ENCODE results near the gene LRRC41.
"Not testable (repeated sequence)": the region's sequence is repeated elsewhere in the genome, so short reads cannot be mapped to it uniquely, and the experiment has no call there.

LRRC41 gene

DNA sequence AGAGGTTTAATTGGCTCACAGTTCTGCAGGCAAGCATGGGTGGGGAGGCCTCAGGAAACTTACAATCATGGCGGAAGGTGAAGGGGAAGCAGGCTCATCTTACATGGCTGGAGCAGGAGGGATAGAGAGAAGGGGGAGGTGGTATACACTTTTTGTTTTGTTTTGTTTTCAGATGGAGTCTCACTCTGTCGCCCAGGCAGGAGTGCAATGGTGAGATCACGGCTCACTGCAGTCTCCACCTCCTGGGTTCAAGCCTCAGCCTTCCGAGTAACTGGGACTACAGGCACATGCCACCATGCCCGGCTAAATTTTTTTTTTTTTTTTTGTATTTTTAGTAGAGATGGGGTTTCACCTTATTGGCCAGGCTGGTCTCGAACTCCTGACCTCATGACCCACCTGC lies 18.8 kb upstream of the LRRC41 start:
- DNase-seq (ENCODE audit: low read depth), result not testable (repeated sequence)

DNA sequence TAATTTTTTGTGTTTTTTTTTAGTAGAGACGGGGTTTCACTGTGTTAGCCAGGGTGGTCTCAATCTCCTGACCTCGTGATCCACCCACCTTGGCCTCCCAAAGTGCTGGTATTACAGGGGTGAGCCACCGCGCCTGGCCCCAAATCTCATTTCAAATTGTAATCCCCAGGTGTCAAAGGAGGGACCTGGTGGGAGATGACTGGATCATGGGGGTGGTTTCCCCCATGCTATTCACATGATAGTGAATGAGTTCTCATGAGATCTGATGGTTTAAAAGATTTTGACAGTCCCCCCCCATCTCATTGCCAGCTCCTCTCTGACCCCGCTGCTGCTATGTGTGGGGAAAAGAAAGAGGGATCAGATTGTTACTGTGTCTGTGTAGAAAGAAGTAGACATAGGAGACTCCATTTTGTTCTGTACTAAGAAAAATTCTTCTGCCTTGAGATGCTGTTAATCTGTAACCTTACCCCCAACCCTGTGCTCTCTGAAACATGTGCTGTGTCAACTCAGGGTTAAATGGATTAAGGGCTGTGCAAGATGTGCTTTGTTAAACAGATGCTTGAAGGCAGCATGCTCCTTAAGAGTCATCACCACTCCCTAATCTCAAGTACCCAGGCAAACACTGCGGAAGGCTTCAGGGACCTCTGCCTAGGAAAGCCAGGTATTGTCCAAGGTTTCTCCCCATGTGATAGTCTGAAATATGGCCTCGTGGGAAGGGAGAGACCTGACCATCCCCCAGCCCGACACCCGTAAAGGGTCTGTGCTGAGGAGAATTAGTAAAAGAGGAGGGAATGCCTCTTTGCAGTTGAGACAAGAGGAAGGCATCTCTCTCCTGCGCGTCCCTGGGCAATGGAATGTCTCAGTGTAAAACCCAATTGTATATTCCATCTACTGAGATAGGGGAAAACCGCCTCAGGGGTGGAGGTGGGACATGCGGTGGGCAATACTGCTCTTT lies 16.8 kb upstream of the LRRC41 start:
- not testable (repeated sequence) for DNase-seq (ENCODE audit: low read depth)

DNA sequence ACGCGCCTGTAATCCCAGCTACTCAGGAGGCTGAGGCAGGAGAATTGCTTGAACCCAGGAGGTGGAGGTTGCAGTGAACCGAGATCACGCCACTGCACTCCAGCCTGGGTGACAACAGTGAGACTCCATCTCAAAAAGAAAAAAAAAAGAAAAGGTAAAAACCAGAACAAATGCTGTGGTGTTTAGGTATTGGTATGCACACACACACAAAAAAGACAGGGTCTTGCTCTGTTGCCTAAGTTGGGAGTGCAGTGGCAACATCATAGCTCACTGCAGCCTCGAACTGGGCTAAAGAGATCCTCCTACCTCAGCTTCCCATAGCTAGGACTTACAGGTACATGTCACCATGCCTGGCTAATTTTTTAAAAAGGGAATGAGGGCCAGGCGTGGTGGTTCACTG lies 15.9 kb upstream of the LRRC41 start:
- DNase-seq (ENCODE audit: low read depth), result not testable (repeated sequence)

DNA sequence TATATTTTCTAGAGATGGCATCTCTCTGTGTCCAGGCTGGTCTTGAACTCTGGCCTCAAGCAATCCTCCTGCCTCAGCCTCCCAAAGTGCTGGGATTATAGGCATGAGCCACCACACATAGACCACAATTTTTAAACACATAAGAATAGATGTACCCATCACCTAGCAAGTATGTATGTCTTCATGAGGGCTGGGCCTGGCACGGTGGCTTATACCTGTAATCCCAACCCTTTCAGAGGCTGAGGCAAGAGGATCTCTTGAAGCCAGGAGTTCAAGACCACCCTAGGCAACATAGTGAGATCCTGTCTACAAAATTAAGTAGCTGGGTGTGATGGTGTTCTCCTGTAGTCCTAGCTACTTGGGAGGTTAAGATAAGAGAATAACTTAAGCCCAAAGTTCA lies 13.9 kb upstream of the LRRC41 start:
- DNase-seq (ENCODE audit: low read depth), result no peak

DNA sequence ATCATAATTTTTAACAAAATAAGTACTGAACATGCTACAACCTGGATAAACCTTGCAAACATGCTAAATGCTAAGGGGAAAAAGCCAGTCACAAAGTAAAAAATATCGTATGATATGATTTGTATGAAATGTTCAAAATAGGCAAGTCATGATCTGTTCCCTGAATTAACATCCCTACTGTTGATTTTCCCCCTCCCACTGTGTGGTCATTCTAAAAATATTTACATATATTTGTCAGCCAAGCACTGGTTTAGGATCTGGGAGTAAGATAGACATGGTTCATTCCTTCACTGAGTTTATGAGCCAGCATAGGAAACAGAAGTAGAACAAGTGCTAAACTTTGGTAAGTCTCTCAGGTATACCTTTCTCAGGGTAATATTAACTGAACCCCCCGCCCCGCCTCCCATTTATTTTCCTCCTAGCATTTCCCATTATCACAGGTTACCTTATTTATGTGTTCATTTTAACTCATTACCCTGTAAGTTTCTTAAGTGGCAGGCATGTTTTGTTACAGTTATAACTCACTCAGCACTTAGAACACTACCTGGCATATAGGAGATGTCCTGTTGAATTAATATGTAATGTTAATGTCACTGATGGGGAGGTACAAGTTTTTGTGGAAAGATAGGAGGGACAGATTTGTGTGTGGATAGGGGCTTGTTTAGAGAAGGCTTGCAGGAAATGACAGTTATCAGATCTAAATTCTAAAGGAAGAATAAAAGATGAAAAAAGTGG lies 12.4 kb upstream of the LRRC41 start:
- DNase-seq (ENCODE audit: low read depth), result peak; percentile 55

DNA sequence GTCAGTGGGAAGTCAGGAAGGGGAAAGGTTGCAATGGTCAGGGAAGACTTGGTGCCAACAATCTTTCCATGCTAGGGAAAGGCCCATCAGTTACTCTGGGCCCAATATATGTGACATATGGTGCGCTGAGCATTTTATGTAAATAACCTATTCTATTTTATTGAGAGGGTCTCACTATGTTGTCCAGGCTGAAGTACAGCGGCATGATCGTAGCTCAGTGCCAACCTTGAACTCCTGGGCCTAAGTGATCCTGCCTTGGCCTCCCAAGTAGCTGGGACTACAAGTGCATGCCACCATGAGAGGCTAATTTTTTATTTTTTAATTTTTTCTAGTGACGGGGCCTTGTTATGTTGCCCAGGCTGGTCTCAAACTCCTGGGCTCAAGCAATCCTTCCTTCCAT lies 6.9 kb upstream of the LRRC41 start:
- no peak for DNase-seq (ENCODE audit: low read depth)

DNA sequence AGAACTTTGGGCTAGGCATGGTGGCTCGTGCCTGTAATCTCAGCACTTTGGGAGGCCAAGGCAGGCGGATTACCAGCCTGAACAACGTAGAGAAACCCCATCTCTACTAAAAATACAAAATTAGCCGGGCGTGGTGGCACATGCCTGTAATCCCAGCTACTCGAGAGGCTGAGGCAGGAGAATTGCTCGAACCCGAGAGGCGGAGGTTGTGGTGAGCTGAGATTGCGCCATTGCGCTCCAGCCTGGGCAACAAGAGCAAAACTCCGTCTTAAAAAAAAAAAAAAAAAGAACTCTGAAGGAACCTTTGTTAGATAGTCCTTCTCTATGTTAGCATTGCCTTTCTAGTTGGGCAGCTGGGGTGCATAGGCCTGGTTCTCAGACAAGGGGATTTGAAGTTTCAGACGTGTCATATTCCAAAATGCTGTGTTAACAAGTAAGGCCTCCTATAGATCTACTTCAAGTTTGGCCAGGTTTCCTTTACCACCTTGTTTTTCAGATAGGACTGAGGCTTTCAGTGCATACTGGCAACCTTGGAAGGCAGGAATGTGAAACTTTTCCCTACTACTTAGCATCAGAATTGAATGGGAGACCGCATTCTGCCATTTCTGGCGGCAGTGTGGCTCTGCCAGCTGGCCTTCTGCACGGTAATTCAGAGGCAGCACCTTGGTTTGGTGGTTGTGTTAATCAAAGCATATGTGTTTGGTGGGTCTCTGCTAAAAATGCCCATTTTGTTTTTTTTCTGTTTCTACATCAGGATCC lies 6.2 kb upstream of the LRRC41 start:
- DNase-seq (ENCODE audit: low read depth), result no peak

DNA sequence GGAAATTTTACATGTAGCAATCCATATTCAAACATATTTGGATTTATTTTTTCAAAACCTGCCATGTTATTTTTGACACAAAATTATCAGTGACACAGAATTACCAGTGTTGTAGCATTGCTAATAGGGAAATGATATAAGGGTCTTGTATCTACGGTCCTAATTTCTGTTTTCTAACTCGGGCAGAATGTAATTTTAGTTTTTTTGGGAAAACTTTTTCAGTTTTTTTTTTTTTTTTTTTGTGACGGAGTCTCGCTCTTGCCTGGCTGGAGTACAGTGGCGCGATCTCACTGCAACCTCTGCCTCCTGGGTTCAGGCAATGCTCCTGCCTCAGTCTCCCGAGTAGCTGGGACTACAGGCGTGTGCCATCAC lies 2.7 kb upstream of the LRRC41 start:
- no peak for DNase-seq (ENCODE audit: low read depth)

DNA sequence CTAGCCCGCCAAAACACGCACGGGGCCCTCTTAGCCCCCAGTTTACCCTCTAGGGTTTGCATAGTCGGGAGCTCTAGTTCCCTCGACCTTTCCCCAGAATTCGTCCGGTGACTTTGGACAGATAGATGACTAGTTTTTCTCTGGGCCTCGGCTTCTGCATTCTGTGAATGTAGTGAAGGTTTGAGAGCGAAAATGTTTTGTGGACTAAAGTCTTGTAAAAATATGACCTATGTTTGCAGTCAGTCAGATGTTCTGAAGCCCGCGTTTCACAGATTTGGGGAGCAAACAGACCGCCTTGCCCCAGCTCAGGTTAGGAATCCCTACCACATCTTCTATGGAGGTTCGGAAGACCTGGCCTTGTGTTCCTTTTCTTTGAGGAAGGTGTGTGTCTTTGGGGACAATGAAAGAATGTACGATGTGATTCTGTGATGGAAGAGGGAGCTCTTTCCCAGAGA lies 483 bp upstream of the LRRC41 start:
- DNase-seq (ENCODE audit: low read depth), result no peak

DNA sequence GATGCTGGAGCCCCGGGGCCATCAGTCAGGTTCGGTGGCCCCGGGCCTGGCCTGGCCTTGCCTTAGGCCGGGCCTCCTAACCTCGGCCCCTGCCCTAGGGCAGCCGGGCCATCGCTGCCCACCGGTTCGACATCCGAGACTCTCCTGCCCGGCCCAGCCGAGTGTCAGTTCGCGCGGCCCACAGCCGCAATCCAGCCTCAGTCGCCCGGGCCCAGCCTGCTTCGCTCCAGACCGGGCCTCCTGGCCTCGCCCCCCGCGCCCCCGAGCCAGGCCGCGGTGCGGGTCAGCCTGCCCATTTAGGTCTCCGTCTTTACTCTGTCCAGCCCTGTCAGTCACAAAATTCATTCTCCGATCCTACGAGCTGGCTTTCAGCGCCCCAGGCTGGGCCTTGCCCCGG lies 777 bp downstream of the LRRC41 start:
- peak; percentile 35 for DNase-seq (ENCODE audit: low read depth)

DNA sequence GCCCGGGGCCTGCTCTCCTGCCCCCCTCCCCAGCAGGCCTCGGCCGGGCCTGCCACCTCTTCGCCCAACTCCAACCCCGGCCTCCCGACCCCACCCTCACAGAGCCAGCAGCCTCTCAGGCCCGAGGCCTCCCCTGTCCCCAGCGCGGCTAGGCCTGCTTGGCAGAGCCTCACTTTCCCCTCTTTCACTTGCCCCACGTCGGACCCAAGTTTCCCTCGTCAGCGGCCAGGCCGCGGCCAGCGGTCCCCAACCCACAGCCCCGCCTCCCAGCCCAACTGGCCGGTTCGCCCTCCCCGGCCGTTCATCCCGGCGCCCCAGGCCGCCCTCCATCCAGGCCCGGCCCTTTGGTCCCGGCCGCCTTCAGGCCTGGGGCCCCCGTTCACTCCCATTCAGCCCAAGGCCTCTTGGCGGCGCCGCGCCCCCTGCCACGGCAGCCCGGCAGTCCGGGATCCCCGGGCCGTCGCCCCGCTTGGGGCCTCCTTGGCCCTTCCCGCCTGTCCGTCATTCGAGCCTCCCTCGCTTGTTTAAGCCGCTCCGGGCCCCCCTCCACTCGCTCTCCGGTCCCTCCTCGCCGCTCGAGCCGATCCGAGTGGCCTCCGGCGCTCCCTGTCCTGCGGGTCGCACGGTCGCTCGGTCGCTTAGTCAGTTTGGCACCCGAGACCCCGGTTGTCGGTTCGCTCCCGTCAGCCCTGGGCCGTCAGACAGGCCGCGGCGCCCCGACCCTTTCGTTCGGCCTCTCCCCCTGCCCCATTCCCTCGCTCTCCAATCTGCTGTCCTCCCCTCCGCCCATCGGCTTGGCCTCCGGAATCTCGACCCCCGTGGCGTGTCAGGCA lies 1.4 kb downstream of the LRRC41 start:
- DNase-seq (ENCODE audit: low read depth), result peak; percentile 67

DNA sequence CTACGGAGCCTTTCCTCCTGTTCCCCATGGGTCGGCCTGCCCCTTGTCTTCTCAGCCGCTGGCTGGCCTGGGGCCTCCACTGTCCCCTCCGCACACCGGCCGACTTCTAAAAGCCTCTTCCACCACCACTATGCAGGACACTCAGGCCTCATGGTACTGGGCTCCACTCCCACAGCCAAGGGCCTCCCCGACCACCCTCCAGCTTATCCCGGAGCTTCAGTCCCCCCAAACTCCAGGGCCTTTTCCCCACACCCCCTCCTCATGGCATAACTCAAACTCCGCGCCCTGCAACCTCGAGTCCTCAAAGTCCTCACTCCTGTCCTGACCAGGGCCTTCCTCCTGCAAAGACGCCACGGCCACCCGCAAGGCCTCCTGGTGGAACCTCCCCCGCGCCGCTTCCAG lies 2.0 kb downstream of the LRRC41 start:
- DNase-seq (ENCODE audit: low read depth), result no peak

DNA sequence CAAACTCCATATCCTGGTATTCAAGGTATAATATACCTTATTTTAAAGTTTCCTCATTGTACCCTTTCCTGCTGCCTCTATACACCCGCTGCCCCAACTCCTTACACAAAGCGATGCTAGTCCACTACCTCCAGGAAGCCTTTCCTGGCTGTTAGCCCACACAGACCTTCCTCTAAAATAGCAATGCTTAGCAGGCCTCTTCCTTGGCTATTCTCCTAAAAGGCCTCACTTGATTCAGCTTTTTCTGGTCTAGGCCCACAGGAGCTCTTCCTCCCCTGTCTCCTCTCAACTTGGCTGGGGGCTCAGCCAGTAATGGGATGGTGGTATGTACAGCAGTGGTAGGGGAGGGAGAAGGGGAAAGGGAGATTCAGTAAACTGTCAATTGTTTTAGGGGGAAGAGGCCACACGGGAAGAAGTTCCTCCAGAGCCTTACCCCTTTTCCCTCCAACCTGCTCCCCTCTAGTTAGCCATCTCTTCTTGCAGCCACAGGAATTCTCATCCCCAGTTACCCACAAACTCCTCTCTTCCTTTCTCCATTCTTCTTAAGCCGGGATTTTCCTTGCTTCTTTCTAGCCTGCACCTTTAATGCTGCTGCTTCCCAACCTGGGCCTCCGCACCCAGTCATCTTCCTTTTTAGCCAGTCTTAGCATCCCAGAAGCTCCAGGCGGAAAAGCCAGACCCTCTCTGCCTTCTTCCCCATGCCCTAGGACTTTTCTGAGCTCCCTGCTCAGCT lies 2.6 kb downstream of the LRRC41 start:
- DNase-seq (ENCODE audit: low read depth), result peak; percentile 30

DNA sequence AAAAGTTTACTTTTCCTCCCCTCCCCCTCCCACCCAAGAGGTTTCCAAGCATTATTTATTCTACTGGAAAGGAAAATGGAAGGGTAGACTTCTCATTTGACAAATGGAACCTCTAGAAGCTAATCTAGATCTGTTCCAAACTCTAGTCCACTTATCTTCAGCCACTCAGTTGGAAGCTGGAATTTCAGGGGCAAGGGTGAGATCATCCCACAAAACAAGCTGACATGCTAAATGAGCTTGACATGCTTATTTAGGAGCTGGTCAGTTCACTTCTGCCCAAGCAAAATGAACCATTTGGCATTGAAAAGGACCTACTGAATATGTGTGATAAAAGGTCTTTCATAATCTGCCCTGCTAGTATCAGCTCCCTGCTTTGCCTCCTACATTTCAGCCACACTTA lies 5.0 kb downstream of the LRRC41 start:
- DNase-seq (ENCODE audit: low read depth), result peak; percentile 11

DNA sequence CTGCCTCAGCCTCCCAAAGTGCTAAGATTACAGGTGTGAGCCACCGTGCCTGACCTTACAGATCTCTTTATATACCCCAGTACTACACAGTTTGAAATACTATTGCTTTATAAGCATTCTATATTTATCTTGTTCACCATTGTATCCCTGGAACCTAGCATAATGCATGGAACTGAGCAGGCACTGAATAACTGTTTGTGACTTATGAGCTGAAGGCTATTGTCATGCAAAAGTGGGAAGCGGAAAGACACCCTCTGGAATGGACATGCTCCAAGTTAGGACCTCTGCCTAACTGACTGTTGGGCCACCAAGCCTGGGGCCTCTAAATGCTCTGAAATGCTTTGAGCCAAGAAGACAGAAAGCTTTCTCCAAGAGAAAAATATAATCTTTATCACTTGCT lies 8.1 kb downstream of the LRRC41 start:
- no peak for DNase-seq (ENCODE audit: low read depth)

DNA sequence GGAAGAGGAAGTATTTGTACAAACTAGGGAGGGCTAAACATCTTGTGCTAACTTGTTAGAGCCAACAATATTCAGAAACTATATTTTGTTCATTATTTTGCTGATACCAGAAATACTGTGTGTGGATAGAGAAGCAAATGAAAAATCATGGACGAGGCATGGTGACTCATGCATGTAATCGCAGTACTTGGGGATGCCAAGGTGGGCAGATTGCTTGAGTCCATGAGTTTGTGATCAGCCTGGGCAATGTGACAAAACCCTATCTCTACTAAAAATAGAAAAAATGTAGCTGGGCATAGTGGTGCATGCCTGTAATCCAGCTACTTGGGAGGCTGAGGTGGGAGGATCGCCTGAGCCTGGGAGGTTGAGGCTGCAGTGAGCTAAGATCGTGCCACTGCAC lies 13.4 kb downstream of the LRRC41 start:
- no peak for DNase-seq (ENCODE audit: low read depth)

DNA sequence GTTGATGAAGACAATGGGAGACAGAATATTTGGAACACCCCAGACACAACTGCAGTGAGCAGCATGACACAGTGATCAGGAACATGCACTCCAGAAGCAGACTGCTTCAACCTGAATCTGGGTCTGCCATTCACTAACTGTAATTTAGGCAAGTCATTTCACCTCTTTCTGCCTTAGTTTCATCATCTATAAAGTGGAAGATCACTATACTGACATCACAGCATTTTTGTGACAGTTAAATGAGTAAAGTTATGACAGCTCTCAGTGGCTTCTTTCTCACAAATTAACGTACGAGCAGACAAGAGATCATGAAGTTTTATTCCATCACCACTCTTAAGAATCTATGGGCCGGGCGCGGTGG lies 14.3 kb downstream of the LRRC41 start:
- DNase-seq (ENCODE audit: low read depth), result no peak

DNA sequence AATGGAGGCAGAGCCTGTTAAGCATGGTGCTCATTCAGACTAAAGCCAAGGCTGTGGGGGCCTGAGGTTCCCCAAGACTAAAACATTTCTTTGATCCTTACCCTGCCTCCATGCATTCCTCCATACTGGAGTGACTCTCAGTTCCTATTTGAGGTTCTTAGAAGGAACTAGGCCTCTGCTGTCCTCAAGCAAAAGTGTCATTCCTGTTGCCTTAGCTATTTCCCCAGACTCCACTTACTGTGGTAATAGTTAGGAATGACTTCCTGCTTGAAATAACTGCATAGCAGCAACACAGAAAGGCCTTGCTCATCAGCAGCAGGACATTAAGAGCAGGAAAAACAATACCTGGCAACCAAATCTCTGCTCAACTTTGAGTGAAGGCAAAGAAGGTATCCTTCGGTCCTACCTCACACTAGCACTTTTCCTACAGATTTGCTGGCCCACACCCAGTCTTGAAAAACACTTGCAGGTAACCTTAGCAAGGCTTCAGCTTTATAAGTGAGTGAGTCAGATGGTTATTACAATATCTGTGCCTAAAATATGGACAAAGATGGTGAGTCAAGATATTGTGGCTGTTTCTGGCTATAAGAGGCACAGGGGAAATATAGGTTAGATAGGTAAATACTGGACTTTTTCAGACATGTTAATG lies 14.8 kb downstream of the LRRC41 start:
- peak; percentile 71 for DNase-seq (ENCODE audit: low read depth)

DNA sequence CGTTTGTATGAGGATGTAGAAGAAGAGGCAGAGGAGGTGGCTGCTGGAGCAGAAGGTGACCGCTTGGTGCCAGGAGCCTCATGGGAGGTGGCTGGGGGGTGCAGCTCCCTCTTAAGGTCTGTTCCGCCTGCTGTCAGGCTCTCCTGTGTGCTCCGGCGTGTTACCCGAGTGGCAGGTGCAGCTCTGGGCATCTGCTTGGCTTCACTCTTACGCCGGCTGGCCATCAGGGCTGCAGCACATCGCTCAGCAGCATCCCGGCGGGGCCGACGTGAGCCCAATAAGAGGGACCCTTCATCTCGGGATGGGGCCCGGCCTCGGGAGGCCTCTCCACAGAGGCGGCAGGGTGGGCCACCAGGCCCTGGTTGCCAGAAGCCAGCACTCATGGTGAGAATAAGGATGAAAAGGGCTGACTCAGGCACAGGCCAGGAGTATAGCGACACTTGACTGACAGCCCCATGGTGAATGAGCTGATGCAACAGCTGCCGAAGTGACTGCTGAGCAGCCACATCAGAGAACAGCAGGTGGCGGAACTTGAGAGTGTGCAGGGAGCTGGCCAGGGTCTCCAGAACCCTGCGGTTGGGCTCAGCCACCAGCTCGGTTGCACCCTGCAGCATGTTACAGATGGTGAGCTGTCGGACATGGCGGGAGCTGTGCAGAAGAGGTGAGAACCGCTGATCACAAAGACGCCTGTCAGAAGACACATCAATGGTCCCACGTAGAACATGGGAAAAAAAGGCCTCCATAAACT lies 17.5 kb downstream of the LRRC41 start:
- no peak for DNase-seq (ENCODE audit: low read depth)
